Measurements from ENCODE around the gene NPAS3. TPM values are rescaled to one million over a fixed set of nuclear protein-coding genes. Genes with fewer than 3 reads are reported as not detected.

The NPAS3 gene
- total RNA-seq, 4 donors from 2014 or later = 1.5 to 12.3 (median 3.4) TPM

GRCh38 chr14:33237115-33237740 lies 298.5 kb downstream of the NPAS3 start:
- no peak for TF ChIP-seq EP300 (IDR thresholded peaks at IDR 0.05)
- TF ChIP-seq CTCF (IDR thresholded peaks at IDR 0.05) = no peak
- TF ChIP-seq POLR2A (IDR thresholded peaks at IDR 0.05) = no peak
- 70 to 72% methylated on average over 4 of the region's 4 CpGs for WGBS, 2 donors
- Histone ChIP-seq H3K9me3 (no peaks in the 10 kb centered on the region), H3K36me3 (no peaks in the 10 kb centered on the region), H3K4me1 (no peaks in the 10 kb centered on the region), H3K27ac (no peak overlapping the region), H3K27me3 (no peaks in the 10 kb centered on the region), H3K4me3 (no peak overlapping the region)
- no peak for DNase-seq (ENCODE audit: low spot score in 2 of 2)

GRCh38 chr14:33239465-33239864 lies 300.8 kb downstream of the NPAS3 start:
- TF ChIP-seq CTCF (IDR thresholded peaks at IDR 0.05) (no peak), POLR2A (IDR thresholded peaks at IDR 0.05) (no peak), EP300 (IDR thresholded peaks at IDR 0.05) (no peak)
- 88 to 90% methylated on average over 1 of the region's 1 CpG for WGBS, 2 donors
- H3K36me3 ChIP-seq = no peaks in the 10 kb centered on the region
- H3K27ac ChIP-seq = no peak overlapping the region
- no peaks in the 10 kb centered on the region for H3K27me3 ChIP-seq
- no peak overlapping the region for H3K4me3 ChIP-seq
- DNase-seq (ENCODE audit: low spot score in 2 of 2) = no peak
- H3K4me1 ChIP-seq = no peaks in the 10 kb centered on the region
- H3K9me3 ChIP-seq = no peaks in the 10 kb centered on the region

- Histone ChIP-seq H3K4me3 (no peak overlapping the region), H3K27ac (no peak overlapping the region), H3K36me3 (no peaks in the 10 kb centered on the region), H3K9me3 (no peaks in the 10 kb centered on the region), H3K4me1 (no peaks in the 10 kb centered on the region), H3K27me3 (no peaks in the 10 kb centered on the region)
- 35 to 53% methylated on average over 2 of the region's 2 CpGs for whole genome bisulfite sequencing, 2 donors
- TF ChIP-seq CTCF (IDR thresholded peaks at IDR 0.05) (no peak), POLR2A (IDR thresholded peaks at IDR 0.05) (no peak), EP300 (IDR thresholded peaks at IDR 0.05) (no peak)
- DNase-seq (ENCODE audit: low spot score in 2 of 2) = no peak
These were observed 301.8 kb downstream of the NPAS3 start for GRCh38 chr14:33240466-33240865.

GRCh38 chr14:33241331-33241730 lies 302.7 kb downstream of the NPAS3 start:
- Histone ChIP-seq H3K36me3 (no peaks in the 10 kb centered on the region), H3K4me3 (no peak overlapping the region), H3K4me1 (no peaks in the 10 kb centered on the region), H3K27me3 (no peaks in the 10 kb centered on the region), H3K27ac (no peak overlapping the region), H3K9me3 (no peaks in the 10 kb centered on the region)
- 93 to 99% methylated on average over 3 of the region's 3 CpGs for WGBS, 2 donors
- TF ChIP-seq CTCF (IDR thresholded peaks at IDR 0.05) = no peak
- no peak for TF ChIP-seq POLR2A (IDR thresholded peaks at IDR 0.05)
- TF ChIP-seq EP300 (IDR thresholded peaks at IDR 0.05) = no peak
- no peak for DNase-seq (ENCODE audit: low spot score in 2 of 2)

- WGBS, 2 donors = 75 to 79% methylated on average over 6 of the region's 6 CpGs
- DNase-seq (ENCODE audit: low spot score in 2 of 2) = no peak
- TF ChIP-seq POLR2A (IDR thresholded peaks at IDR 0.05) (no peak), CTCF (IDR thresholded peaks at IDR 0.05) (no peak), EP300 (IDR thresholded peaks at IDR 0.05) (no peak)
- no peaks in the 10 kb centered on the region for H3K36me3 ChIP-seq
- no peaks in the 10 kb centered on the region for H3K9me3 ChIP-seq
- no peak overlapping the region for H3K27ac ChIP-seq
- H3K4me1 ChIP-seq = no peaks in the 10 kb centered on the region
- no peaks in the 10 kb centered on the region for H3K27me3 ChIP-seq
- no peak overlapping the region for H3K4me3 ChIP-seq
These were observed 310.6 kb downstream of the NPAS3 start for GRCh38 chr14:33249233-33249820.

All from tibial nerve (tissue), 4 donors.